GM12891 (cell line): ENCODE measurements around the gene MED26.

Source experiments
- PAX5 ChIP-seq: IDR thresholded peaks from 2 replicates; pipeline ENCODE4 v1.6.1; 2011; ENCODE audit warnings: low read length, moderate library complexity, mild to moderate bottlenecking; ENCODE audit not compliant: insufficient read depth, severe bottlenecking
- POLR2A ChIP-seq: IDR thresholded peaks from 2 replicates; pipeline ENCODE4 v1.6.1; 2011; ENCODE audit warnings: low read depth, low read length, control low read depth
- POLR2AphosphoS5 ChIP-seq: IDR thresholded peaks from 2 replicates; pipeline ENCODE4 v1.6.1; 2011; ENCODE audit warnings: low read depth, low read length, control low read depth
- POU2F2 ChIP-seq: IDR thresholded peaks from 2 replicates; pipeline ENCODE4 v1.6.1; 2011; ENCODE audit warnings: low read depth, mild to moderate bottlenecking, control low read depth, low read length, moderate library complexity
- SPI1 ChIP-seq: IDR thresholded peaks from 2 replicates; pipeline ENCODE4 v1.6.1; 2011; ENCODE audit warnings: low read depth, low read length, control low read depth
- TAF1 ChIP-seq: IDR thresholded peaks from 2 replicates; pipeline ENCODE4 v1.6.1; 2011; ENCODE audit warnings: low read depth, low read length, control low read depth

DNA sequence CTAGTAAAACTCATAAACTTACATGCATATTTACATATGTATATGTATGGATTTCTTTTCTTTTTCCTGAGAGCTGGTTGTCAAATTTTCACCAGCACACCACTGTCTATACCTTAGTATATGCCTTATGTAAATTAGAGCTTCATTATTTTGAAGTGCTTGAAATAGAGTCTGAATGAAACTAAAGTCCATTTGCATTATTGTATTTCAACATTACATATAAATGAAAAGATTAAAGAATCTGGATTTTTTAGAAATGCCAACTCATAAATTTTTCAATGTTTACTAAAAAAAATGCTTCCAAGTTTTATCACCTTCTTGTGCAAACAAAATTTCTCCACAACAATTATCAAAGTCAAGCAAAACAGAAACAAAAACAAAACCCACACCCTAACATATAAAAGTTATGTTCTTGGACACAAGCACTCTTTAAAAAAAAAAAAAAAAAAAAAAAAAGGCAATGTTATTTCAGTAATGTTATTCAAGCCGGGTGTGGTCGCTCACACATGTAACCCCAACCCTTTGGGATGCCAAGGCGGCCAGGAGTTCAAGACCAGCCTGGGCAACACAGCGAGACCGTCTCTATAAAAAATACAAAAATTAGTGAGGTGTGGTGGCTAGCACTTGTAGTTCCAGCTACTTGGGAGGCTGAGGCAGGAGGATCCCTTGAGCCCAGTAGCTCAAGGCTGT, 18.3 kb downstream of the MED26 start:
- TF ChIP-seq POLR2AphosphoS5 (no peak), POLR2A (no peak), TAF1 (no peak), PAX5 (no peak), SPI1 (no peak), POU2F2 (no peak)
